CD1c-positive myeloid dendritic cell (primary cell): Measurements from ENCODE around the gene ETV3.

Experiments
- DNase-seq: peaks from one replicate; pipeline ENCODE4 v3.0.0-alpha.2; 2016; ENCODE audit errors: extremely low spot score

Gene ETV3

DNA sequence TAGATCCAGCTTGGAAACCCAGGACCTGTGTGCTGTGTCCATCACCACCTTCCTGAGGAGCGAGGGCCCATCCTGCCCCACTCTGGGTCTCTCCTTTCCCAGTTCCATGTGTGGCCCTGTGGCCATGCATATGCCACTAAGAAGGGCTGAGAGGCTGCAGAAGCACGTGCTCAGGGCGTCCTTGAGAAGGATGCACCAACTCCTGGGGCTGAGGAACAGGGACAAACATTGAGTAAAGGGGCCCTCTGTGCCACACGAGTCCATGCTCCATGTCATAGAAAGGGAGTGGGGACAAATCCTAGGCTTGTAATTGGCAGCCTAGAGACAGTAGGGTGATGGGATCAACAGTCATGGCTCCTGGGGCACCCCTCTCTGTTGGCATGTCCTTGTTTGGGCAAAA is 47.0 kb downstream of the ETV3 start:
- DNase-seq: no peak

DNA sequence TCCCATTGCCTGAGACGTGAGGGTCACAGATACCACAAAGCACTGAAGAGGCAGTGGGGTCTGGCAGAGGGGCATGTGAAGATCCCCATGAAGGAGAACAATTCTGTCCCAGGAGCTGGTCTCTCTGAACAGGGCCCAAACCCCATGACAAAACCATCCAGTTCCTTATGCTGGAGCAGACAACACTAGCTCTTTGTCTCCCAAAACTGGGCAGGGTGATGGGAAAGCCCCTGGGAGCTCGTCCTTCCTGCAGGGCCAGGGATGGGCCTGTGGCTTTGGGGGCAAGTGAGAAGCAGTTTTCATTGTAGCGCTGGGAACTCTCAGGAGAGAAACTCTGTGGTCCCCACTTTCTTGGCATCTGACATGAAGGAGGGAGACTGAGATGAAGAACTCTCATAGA is 47.4 kb downstream of the ETV3 start:
- no peak for DNase-seq

DNA sequence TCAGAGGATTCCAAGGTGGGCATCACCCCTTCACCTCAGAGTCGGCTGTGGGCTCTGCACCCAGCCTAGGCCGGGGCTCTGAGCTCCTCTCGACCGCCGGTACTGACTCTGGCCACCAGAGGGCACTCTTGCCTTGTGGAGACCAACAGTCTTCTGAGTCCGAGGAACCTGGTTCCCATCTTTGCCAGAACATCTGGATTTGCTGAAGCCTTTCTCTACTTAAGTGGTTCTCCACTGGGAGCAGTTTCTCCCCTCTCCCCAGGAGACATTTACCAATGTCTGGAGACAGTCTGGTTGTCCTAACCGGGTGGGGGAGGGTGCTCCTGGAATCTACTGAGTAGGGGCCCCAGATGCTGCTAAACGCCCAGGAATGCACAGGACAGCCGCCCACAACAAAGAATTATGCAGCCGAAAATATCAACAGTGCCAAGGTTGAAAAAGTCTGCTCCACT is 48.0 kb downstream of the ETV3 start:
- DNase-seq: peak; percentile 90

DNA sequence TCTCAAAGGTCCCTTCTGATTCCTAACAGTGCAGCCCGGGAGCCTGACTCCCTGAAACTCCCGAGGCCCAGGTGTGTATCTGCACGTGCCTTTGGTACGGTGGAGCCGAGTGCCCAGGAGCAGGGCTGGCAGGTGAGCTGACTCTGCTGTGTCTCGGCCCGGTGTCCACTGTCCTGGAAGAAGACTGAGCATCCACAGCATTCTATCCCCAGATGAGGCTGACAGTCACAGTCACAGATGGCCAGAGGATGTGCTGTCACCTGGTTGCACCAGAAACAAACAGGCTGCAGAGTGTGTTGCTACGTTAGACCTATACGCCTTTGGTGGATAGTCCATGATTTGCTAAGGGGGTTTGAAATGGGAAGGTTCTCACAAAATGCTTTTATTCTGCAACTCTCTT is 48.4 kb downstream of the ETV3 start:
- no peak for DNase-seq

DNA sequence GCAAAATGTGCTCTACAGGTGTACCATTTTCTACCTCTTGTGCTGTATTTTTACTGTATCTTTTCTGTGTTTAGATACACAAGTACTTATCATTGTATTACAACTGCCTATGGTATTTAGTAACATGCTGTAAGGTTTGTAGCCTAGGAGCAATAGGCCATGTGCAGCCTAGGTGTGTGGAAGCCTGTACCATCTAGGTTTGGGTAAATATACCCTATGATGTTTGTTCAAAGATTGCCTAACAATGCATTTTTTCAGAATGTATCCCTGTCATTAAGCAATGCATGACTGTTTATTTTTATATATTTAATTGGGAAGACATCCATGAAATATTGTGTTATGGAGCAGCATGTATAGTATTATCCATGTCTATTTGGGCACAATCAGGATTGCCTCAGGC is 49.6 kb downstream of the ETV3 start:
- DNase-seq: no peak

DNA sequence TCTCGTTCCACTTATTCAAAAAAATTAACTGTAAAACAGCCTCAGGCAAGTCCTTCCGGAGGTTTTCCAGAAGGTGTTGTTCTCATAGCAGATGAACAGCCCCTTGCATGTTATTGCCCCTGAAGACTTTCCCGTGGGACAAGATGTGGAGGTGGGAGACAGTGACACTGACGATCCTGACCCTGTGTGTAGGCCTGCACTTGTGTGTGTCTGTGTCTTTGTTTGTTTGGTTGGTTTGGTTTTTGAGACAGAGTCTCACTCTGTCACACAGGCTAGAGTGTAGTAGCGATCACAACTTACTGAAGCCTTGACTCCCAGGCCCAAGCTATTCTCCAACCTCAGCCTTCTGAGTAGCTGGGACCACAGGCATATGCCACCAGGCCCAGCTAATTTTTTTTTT is 51.2 kb downstream of the ETV3 start:
- DNase-seq: no peak

DNA sequence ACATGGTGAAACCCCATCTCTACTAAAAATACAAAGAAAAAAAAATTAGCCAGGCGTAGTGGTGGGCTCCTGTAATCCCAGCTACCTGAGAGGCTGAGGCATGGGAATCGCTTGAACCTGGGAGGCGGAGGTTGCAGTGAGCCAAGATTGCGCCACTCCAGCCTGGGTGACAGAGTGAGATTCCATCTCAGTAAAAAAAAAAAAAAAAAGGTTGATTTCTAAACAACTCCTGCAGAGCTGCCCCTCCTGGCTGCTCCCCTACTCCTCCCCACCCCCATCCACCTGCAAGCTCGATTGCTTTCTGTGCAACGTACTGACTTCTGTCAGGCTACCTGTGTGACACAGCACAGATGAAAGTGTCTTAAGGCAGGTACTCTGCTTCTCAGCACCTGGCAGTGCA is 51.9 kb downstream of the ETV3 start:
- DNase-seq: no peak

DNA sequence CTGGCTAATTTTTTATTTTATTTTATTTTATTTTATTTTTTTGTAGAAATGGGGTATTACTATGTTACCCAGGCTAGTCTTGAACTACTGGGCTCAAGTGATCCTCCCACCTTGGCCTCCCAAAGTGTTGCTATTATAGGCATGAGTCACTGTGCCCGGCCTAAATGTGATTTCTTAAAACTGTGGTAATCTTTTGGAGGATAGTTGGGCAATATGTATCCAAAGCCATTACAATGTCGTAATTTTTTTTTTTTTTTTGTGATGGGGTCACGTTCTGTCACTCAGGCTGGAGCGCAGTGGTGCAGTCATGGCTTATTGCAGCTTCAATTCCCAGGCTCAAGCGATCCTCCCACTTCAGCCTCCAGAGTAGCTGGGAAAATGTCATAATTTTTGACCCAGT is 52.8 kb downstream of the ETV3 start:
- DNase-seq: peak; percentile 17

DNA sequence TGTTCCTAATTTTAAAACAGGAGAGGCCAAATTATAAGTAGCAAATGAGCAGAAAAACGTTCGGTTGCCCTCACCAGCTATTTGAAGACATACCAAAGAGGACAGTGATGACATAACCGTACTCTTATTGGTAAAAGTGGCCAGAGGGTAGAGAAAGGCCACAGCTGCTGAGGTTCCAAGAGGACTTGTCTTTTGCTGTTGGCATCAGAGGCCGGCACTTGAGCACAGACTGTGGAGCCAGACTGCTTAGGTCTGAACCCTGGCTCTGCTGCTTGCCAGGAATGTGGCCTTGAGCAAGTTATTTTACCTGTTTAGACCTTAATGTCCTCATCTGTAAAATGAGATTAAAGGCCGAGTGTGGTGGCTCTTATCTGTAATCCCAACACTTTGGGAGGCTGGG is 53.5 kb downstream of the ETV3 start:
- no peak for DNase-seq

DNA sequence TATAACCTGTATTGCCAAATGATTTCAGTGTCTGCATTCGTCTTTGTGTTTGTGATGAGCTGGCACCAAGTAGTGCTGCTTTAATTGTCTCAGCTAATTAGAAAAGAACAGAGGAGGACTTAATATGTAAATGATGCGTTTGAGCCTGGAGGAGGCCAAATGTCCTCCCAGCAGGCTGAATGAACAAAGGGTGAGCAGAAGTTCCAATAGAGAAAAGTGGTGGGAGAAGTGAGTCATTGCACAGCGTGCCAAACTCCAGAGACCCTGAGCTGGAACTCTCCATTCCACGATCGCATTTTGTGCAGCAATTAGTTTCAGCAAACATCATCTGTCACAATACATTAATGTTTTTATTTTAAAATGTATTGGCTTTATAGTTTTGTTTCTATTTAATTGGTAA is 56.5 kb downstream of the ETV3 start:
- no peak for DNase-seq

DNA sequence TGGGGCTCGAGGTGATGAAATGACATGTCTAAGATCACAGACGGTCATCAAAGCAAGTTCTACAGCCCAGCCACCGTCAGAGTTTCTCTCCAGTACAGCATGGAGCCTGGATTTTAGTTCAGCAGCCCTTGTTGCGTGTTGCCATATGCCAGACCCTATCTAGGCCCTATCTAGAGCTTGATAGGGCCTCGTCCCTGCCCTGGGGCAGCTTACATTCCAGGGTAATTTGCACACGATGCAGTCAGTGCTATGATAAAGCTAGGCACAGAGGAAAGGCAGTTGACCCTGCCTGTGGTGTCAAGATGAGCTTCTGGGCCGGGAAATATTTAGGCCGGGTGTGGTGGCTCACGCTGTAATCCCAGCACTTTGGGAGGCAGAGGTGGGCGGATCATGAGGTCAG is 57.5 kb downstream of the ETV3 start:
- DNase-seq: no peak

DNA sequence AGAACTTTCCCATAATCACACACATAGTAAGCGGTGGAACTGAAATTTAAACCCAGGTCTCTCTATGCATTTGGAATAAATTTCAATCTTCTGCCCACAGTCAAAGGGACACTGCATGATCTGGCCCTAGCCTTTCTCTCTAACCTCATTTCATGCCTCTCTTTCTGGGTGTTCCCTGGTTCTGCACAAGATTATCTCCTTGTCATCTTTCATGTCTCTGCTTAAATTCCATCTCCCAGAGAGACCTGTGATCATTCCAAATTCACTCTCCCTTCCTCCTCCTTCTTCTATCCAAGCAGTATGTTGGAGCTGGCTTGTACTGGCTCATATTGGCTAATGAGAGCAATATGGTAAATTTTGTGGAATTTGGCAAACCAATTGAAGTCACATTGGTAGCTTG is 60.8 kb downstream of the ETV3 start:
- no peak for DNase-seq

DNA sequence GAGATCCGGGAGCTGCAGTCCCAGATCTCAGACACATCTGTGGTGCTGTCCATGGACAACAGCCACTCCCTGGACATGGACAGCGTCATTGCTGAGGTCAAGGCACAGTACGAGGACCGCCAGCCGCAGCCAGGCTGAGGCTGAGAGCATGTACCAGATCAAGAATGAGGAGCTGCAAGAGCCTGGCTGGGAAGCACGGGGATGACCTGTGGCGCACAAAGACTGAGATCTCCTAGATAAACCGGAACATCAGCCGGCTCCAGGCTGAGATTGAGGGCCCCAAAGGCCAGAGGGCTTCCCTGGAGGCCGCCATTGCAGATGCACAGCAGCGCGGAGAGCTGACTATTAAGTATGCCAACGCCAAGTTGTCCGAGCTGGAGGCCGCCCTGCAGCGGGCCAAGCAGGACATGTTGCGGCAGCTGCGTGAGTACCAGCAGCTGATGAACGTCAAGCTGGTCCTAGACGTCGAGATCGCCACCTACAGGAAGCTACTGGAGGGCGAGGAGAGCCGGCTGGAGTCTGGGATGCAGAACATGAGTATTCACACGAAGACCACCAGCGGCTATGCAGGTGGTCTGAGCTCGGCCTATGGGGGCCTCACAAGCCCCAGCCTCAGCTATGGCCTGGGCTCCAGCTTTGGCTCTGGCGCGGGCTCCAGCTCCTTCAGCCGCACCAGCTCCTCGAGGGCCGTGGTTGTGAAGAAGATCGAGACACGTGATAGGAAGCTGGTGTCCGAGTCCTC is 64.1 kb downstream of the ETV3 start:
- DNase-seq: peak; percentile 70
